Activated CD4-positive, alpha-beta T cell treated with anti-CD3 and anti-CD28 coated beads for 36 hours (primary cell): ENCODE results near the gene FGF12. TPM values are rescaled to one million over a fixed set of nuclear protein-coding genes. Genes with fewer than 3 reads are reported as not detected.

Experiments
- ATAC-seq: fragments of 200-7000 bp; cut with Tn5 transposase; one replicate; pipeline ENCODE4 v1.10.0; 2021; ENCODE audit warnings: mild to moderate bottlenecking, moderate library complexity
- CTCF ChIA-PET: fragments of 350-600 bp; sonication (Branson Sonifier 250); formaldehyde crosslinking; loops from one replicate; lab custom pipeline; 2021; ENCODE audit warnings: antibody characterized with exemption; lab: Charles Lee
- POLR2A ChIA-PET: fragments of 350-600 bp; sonication (Branson Sonifier 250); formaldehyde crosslinking; loops from one replicate; lab custom pipeline; 2021; ENCODE audit warnings: antibody characterized with exemption, inconsistent platforms; lab: Charles Lee
- DNase-seq: peaks from one replicate; pipeline ENCODE4 v3.0.0-alpha.2; 2020
- H3K27ac Mint-ChIP-seq: one replicate; pipeline ENCODE4 v1.8.0; 2021; ENCODE audit warnings: mixed read lengths
- H3K27me3 Mint-ChIP-seq: one replicate; pipeline ENCODE4 v1.8.0; 2021; ENCODE audit warnings: mixed read lengths
- H3K36me3 Mint-ChIP-seq: one replicate; pipeline ENCODE4 v1.8.0; 2021; ENCODE audit warnings: low read depth, mixed read lengths
- H3K4me1 Mint-ChIP-seq: one replicate; pipeline ENCODE4 v1.8.0; 2021; ENCODE audit warnings: mixed read lengths
- H3K4me3 Mint-ChIP-seq: one replicate; pipeline ENCODE4 v1.8.0; 2021; ENCODE audit warnings: mild to moderate bottlenecking, moderate library complexity, mixed read lengths
- H3K9me3 Mint-ChIP-seq: one replicate; pipeline ENCODE4 v1.8.0; 2021; ENCODE audit warnings: low read depth, mixed read lengths
- intact Hi-C, 2 experiments: fragments of 100-400 bp; cut with DNase I in 1 of 2; cut with micrococcal nuclease in 1 of 2; formaldehyde crosslinking; loops; one replicate each; pipeline versions ENCODE4 v1.14.2 to v1.15.1; 2022 to 2024; cut with DNase I, micrococcal nuclease
- total RNA-seq, 2 experiments: library from RNA; stranded (reverse); gene quantifications; one replicate each; pipeline ENCODE4 v1.2.3, GENCODE V29; 2021

Gene FGF12
- total RNA-seq, 2 experiments from 2014 or later, result not detected

DNA sequence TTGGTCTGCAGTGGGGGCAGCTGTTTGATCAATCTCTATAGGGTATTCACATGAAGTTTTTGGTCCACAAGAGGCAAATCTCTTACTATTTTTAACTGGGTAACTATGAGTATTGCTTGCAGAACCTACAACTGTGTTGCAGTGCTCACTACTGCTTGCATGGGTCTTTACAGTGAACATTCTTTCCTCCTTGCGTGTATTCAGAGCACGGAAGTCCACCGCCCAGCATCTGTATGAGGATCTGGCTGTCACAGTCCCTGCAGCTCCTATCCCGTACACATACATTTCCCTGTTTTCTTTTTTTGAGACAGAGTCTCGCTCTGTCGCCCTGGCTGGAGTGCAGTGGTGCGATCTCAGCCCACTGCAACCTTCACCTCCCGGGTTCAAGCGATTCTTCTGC is 449.9 kb downstream of the FGF12 start:
- no peak for DNase-seq
- no peaks in the 10 kb centered on the region for H3K27me3 Mint-ChIP-seq
- CTCF ChIA-PET, result no interaction called here
- POLR2A ChIA-PET, result no interaction called here
- no peaks in the 10 kb centered on the region for H3K4me1 Mint-ChIP-seq
- intact Hi-C loops, result no loop called here
- no peak overlapping the region for H3K27ac Mint-ChIP-seq
- ATAC-seq, result no peak
- H3K9me3 Mint-ChIP-seq, result no peaks in the 10 kb centered on the region
- no peaks in the 10 kb centered on the region for H3K36me3 Mint-ChIP-seq
- H3K4me3 Mint-ChIP-seq, result no peak overlapping the region

DNA sequence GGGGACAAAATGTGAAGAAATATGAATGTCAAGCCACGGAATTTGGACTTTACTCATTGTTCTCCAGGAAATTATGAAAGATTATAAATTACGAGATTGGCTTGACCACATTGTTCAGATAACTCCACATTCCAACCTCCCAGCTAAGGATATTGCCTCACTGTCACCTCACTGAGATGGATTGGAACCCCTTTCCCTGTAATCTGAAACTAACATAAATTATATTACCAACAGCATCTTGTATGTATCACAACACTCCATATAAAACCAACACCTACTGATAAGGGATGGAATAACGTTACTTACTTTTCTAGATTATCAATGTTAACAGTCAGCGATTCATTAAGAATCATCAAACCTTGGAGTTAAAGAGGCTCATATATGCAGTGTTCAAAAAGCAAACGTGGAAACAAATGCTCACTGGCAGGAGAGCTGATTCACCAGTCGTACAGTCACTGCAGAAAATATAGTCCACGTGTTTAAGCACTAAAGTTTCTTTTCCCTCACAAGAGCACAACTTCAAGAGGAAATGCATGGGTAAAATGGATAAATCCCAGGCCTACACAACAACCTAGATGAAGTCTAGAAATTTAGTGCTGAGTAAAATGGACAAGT is 451.5 kb downstream of the FGF12 start:
- no peak for DNase-seq
- H3K27me3 Mint-ChIP-seq, result no peaks in the 10 kb centered on the region
- H3K4me3 Mint-ChIP-seq, result no peak overlapping the region
- POLR2A ChIA-PET, result no interaction called here
- ATAC-seq, result no peak
- no peaks in the 10 kb centered on the region for H3K9me3 Mint-ChIP-seq
- intact Hi-C loops, result no loop called here
- H3K36me3 Mint-ChIP-seq, result no peaks in the 10 kb centered on the region
- CTCF ChIA-PET, result no interaction called here
- no peak overlapping the region for H3K27ac Mint-ChIP-seq
- H3K4me1 Mint-ChIP-seq, result no peaks in the 10 kb centered on the region

DNA sequence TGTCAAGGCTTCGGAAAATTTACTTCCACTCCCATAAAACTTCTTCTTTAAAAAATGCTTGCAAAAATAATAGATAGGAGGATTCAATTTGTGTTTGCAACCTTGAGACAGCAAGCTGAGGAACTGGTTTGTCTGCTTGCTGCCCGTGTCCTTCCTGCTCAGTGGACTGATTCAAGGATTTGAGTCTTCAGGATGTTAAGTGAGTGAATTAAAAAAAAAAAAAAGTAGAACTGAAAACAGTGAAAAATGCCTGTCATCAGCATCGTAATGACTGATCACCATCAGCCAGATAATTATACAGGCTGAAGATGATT is 453.7 kb downstream of the FGF12 start:
- Mint-ChIP-seq H3K27ac (no peak overlapping the region), H3K27me3 (no peaks in the 10 kb centered on the region), H3K9me3 (no peaks in the 10 kb centered on the region), H3K4me3 (no peak overlapping the region), H3K36me3 (no peaks in the 10 kb centered on the region), H3K4me1 (no peaks in the 10 kb centered on the region)
- intact Hi-C loops, result no loop called here
- ATAC-seq, result no peak
- ChIA-PET CTCF (no interaction called here), POLR2A (no interaction called here)
- no peak for DNase-seq

DNA sequence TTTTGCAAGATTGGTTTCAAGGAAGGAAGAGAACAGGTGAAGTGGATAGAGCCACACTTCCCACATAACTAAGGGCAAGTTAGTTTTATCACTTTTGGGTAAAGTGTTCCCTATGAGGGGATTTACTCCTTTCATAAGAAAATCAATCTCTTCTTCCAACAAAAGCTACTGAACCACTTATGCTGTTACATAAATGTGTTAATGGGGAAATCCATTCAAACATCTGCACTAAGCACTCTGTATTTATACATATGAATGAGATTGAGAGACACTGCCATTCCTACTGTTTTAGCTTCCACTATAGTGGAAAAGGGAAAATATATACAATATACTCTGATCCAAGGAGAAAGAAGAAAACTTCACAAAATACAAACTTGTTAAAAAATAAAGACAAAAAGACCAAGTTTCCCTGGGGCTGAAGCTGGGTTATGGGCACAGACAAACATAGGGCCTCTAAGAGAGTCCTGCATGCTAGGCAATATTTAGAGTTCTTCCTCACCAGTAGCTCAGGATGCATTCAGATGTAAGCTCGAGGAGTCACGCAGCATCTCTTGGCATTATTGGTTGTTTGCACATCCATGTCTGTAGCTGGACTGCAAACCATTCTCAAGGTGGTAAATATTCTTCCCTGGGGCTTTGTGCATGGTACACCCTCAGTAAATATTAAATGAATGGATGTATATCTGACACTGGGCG is 454.2 kb downstream of the FGF12 start:
- H3K27ac Mint-ChIP-seq, result no peak overlapping the region
- H3K36me3 Mint-ChIP-seq, result no peaks in the 10 kb centered on the region
- H3K4me3 Mint-ChIP-seq, result no peak overlapping the region
- DNase-seq (no peak), ATAC-seq (no peak)
- CTCF ChIA-PET, result no interaction called here
- POLR2A ChIA-PET, result no interaction called here
- intact Hi-C loops, result no loop called here
- H3K4me1 Mint-ChIP-seq, result no peaks in the 10 kb centered on the region
- H3K9me3 Mint-ChIP-seq, result no peaks in the 10 kb centered on the region
- no peaks in the 10 kb centered on the region for H3K27me3 Mint-ChIP-seq

DNA sequence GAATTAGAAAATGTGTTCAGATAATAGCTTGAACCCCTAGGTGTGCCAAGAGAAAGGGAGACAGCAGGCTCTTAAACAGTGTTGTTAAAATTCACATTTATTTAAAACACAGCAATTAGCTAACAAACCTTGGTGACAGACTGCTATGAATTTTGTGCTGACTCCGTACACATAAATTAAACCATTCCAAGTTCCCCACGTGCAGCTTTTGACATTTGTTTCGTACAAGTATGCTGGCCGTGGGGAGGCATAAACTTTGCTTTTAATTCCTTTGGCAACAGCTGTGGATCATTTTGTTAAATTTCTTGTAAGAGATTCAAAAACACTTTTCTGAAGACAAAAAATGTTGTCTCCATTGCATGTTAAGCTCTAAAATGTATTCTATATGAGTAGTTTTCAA is 465.3 kb downstream of the FGF12 start:
- Mint-ChIP-seq H3K27me3 (no peaks in the 10 kb centered on the region), H3K4me3 (no peak overlapping the region), H3K4me1 (no peaks in the 10 kb centered on the region), H3K27ac (no peak overlapping the region), H3K36me3 (no peaks in the 10 kb centered on the region), H3K9me3 (no peaks in the 10 kb centered on the region)
- ChIA-PET CTCF (interaction anchor here (0.5 kb wide), 1 partner anchor 182 kb away, joined by 3 read pairs; no protein-coding TSS in a partner anchor), POLR2A (no interaction called here)
- ATAC-seq, result no peak
- intact Hi-C loops, result no loop called here
- no peak for DNase-seq

DNA sequence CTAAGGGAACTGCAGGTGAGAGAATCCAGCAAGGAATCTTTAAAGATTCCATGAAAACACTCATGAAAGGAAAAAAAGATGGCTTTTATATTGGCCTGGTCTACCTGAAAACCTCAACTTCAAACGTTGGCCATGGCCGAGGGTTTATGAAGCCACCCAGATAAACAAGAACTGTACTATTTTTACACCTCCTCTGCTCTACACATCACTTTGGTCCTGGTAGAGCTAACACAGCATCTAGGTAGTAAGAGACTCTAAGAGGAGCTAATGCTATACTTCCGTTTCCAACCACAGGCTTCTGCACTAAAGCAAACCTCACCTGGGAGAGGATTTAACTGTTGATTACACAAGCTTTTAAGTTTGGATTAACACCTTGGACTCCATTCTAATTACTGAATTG is 466.2 kb downstream of the FGF12 start:
- no peak for ATAC-seq
- H3K9me3 Mint-ChIP-seq, result no peaks in the 10 kb centered on the region
- no peaks in the 10 kb centered on the region for H3K27me3 Mint-ChIP-seq
- H3K36me3 Mint-ChIP-seq, result no peaks in the 10 kb centered on the region
- no peaks in the 10 kb centered on the region for H3K4me1 Mint-ChIP-seq
- no peak overlapping the region for H3K27ac Mint-ChIP-seq
- ChIA-PET POLR2A (no interaction called here), CTCF (no interaction called here)
- H3K4me3 Mint-ChIP-seq, result no peak overlapping the region
- no peak for DNase-seq
- intact Hi-C loops, result no loop called here

DNA sequence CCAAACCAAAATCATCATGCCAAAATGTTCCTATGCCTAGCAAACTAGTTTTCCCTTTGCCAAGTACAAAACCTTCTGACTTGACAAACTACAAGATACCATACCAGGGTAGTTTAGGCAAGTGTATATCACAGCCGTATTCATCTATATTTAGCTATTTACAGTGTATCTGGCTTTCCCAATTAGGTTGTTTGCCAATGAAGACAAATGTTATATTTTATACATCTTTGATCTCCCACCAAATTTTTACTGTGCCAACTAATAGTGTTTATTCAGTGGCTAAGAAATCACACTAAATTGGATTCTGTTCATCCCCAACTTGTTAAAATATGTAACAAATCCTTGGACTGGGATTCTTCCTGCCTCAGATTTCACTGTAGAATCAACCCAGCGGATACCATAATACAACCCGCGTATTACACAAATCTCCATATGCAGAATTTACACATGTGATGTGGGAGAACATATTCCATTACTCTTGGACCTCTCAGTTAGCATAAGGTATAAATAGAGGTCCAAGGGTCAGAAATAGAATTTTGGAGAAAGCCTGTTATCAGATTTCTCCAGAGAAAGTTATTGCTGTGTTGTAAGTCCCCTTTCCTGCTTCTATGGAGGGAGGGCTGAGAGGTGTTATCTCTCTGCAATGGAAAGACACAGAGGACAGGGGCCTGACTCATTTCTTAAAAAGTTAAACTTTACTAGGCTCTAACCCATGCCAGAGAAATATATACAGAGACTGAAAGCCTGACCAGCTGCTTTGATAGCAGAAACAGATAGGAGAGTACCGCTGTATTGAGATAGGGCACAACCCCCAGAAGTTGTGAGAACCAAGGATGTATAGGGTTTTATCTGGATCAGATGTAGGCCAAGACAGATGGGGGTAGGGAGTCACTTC is 467.0 kb downstream of the FGF12 start:
- POLR2A ChIA-PET, result no interaction called here
- no peaks in the 10 kb centered on the region for H3K36me3 Mint-ChIP-seq
- H3K4me1 Mint-ChIP-seq, result no peaks in the 10 kb centered on the region
- intact Hi-C loops, result no loop called here
- H3K9me3 Mint-ChIP-seq, result no peaks in the 10 kb centered on the region
- ATAC-seq (no peak), DNase-seq (no peak)
- CTCF ChIA-PET, result no interaction called here
- no peak overlapping the region for H3K4me3 Mint-ChIP-seq
- H3K27me3 Mint-ChIP-seq, result no peaks in the 10 kb centered on the region
- H3K27ac Mint-ChIP-seq, result no peak overlapping the region

DNA sequence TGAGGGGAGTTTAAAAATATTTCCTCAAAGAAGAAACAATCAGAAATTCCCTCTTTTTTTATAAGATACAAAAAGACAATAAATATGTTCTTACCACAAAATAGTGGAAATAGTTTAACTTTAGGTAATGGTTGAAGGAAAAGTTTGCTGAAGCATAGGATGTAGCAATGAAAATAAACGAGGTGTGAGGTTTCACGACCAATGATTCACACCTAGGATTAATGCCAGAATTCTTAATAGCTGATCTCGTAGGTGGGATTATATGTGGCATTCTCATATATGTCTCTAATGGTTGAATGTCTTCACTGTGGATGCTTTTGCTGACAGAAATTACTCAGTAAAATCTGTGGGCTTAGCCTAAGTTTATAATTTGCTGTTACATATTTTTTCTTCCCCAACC is 467.7 kb downstream of the FGF12 start:
- DNase-seq, result no peak
- H3K9me3 Mint-ChIP-seq, result no peaks in the 10 kb centered on the region
- H3K4me1 Mint-ChIP-seq, result no peaks in the 10 kb centered on the region
- ChIA-PET CTCF (no interaction called here), POLR2A (no interaction called here)
- intact Hi-C loops, result no loop called here
- H3K36me3 Mint-ChIP-seq, result no peaks in the 10 kb centered on the region
- ATAC-seq, result no peak
- H3K4me3 Mint-ChIP-seq, result no peak overlapping the region
- no peaks in the 10 kb centered on the region for H3K27me3 Mint-ChIP-seq
- H3K27ac Mint-ChIP-seq, result no peak overlapping the region

DNA sequence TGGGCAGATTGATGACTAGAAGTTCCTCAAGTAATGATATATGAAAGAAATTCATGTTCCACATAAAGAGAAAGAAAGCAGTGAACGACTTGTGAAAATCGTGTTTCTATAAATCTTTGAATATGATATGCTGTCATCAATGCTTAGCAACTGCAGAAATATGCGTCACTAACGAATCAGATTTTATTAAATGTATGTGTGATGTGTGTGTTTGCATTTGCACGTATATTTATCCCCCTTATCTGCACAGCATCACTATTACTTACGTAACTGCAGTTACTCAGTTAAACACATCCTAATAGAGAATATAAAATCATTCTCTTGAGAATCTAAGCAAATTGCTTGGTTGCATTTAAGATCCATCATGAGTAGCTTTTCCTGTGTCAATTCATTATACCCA is 468.6 kb downstream of the FGF12 start:
- DNase-seq (no peak), ATAC-seq (no peak)
- intact Hi-C loops, result no loop called here
- H3K4me1 Mint-ChIP-seq, result no peaks in the 10 kb centered on the region
- ChIA-PET POLR2A (no interaction called here), CTCF (no interaction called here)
- no peak overlapping the region for H3K4me3 Mint-ChIP-seq
- H3K27me3 Mint-ChIP-seq, result no peaks in the 10 kb centered on the region
- no peaks in the 10 kb centered on the region for H3K36me3 Mint-ChIP-seq
- H3K27ac Mint-ChIP-seq, result no peak overlapping the region
- H3K9me3 Mint-ChIP-seq, result no peaks in the 10 kb centered on the region

DNA sequence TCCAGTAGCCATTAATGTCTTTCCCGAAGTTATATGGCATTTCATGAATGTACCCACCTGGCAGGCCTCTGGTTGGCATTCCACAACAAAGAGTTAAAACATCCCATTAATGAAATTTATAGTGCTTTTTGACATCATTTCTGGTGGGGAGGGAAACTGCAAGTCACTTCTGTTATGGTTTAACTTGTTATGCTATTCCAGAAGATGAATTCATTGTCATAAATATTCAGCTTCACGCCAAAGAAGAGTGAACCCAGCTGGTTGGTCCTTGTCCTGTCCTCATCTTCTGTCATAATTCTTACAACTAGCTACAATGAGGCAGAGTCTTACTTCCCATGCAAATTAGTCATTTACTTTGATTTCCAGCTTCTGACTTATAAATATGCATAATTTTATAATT is 471.5 kb downstream of the FGF12 start:
- POLR2A ChIA-PET, result no interaction called here
- Mint-ChIP-seq H3K36me3 (no peaks in the 10 kb centered on the region), H3K9me3 (no peaks in the 10 kb centered on the region), H3K4me1 (no peaks in the 10 kb centered on the region), H3K27ac (no peak overlapping the region), H3K27me3 (no peaks in the 10 kb centered on the region), H3K4me3 (no peak overlapping the region)
- DNase-seq, result no peak
- CTCF ChIA-PET, result no interaction called here
- no peak for ATAC-seq
- intact Hi-C loops, result no loop called here

DNA sequence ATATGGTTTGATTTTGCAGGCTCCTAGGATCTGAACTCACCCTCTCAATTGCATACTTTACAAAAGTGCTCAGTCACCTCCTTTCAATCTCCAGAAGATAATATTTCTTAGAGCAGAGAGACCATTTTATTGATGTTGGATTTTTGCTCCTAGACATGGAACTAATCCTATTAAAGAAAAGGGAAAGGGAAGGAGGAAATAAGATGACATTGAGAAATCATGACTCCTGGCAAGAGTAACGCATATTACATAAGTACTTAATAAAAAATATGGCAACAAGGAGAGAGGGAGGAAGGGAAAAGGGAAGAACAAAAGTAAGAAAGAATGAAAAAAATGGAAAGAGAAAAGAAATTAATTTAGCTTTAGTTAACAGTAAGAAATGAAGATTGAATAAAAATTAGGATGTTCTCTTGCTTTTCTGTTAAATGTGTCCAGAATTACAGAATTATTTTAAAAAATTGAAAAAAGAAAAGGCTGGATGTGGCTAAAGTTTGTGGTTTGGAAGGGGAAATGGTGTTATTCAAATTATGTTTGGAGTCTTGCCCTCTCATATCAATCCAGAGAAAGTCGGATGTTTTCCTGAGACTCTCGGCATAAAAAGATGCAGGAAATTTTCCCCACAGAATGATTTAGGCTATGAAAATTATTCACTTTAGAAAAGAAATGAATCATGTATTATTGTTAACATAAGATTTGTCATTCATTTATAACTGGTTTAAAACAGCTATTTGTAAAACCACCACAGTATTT is 474.0 kb downstream of the FGF12 start:
- Mint-ChIP-seq H3K36me3 (no peaks in the 10 kb centered on the region), H3K27me3 (no peaks in the 10 kb centered on the region), H3K4me3 (no peak overlapping the region), H3K9me3 (no peaks in the 10 kb centered on the region), H3K4me1 (no peaks in the 10 kb centered on the region), H3K27ac (no peak overlapping the region)
- DNase-seq (no peak), ATAC-seq (no peak)
- POLR2A ChIA-PET, result no interaction called here
- CTCF ChIA-PET, result interaction anchor here (0.7 kb wide), 1 partner anchor 195 kb away, joined by 3 read pairs; no protein-coding TSS in a partner anchor
- intact Hi-C loops, result no loop called here
